ENCODE measurements around the gene WDR38.

GRCh38 chr9:124890179-124890578 is 36.9 kb downstream of the WDR38 start:
- TF ChIP-seq YY1 (IDR thresholded peaks at IDR 0.05) (no peak), FOXA1 (IDR thresholded peaks at IDR 0.05) (no peak), CTCF (IDR thresholded peaks at IDR 0.05; ENCODE audit: low read depth, low read length, missing input control) (no peak), SP1 (IDR thresholded peaks at IDR 0.05) (no peak), REST (IDR thresholded peaks at IDR 0.05) (no peak), JUND (IDR thresholded peaks at IDR 0.05) (no peak), RAD21 (IDR thresholded peaks at IDR 0.05) (no peak)

All from liver (tissue), 3 donors.